SH-SY5Y (cell line): Measurements from ENCODE around the gene CALML4.

Experiments used
- GATA2 ChIP-seq: IDR thresholded peaks from 2 replicates; pipeline ENCODE4 v1.6.1; 2011; ENCODE audit warnings: mild to moderate bottlenecking, low read depth, low read length
- GATA3 ChIP-seq: IDR thresholded peaks from 2 replicates; pipeline ENCODE4 v1.6.1; 2011; ENCODE audit warnings: low read depth, mild to moderate bottlenecking, low read length, moderate library complexity

DNA sequence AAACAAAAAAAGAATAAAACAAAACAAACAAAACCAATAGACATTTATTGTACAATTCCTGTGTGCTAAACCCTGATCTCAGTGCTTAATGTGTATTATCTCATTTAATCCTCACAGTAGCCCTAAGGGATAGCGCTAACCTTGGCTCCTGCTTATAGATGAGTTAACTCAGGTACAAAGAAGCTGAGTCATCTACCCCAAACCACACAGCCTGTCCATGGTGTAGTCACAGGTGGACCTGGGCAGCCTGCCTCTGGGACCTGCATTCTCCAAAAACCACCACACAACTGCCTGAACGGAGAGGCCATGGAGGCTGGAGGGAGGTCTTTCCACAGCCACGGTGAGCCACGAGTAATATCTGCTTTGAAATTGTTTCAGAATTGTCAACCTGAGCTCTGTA, 29.9 kb upstream of the CALML4 start:
- TF ChIP-seq GATA2 (no peak), GATA3 (no peak)
